ENCODE results near the gene ANGPT4.
"Not testable (repeated sequence)": the region's sequence is repeated elsewhere in the genome, so short reads cannot be mapped to it uniquely, and the experiment has no call there.

The ANGPT4 gene

GRCh38 chr20:830011-830521, 86.1 kb downstream of the ANGPT4 start:
- Mint-ChIP-seq H3K27me3 (ENCODE audit: low read depth) (no peaks in the 10 kb centered on the region), H3K4me1 (ENCODE audit: low read depth) (peaks cover 22% of the 10 kb centered on the region), H3K36me3 (ENCODE audit: low read depth) (no peaks in the 10 kb centered on the region), H3K4me3 (no peak overlapping the region), H3K9me3 (no peaks in the 10 kb centered on the region), H3K27ac (no peak overlapping the region)

- Mint-ChIP-seq H3K36me3 (ENCODE audit: low read depth) (no peaks in the 10 kb centered on the region), H3K27ac (no peak overlapping the region)
Measured at GRCh38 chr20:829551-829950, 86.6 kb downstream of the ANGPT4 start.

GRCh38 chr20:828987-829386, 87.1 kb downstream of the ANGPT4 start:
- no peak overlapping the region for H3K4me3 Mint-ChIP-seq
- no peaks in the 10 kb centered on the region for H3K9me3 Mint-ChIP-seq
- H3K4me1 Mint-ChIP-seq (ENCODE audit: low read depth) = peaks cover 15% of the 10 kb centered on the region
- no peak overlapping the region for H3K27ac Mint-ChIP-seq
- H3K27me3 Mint-ChIP-seq (ENCODE audit: low read depth) = no peaks in the 10 kb centered on the region
- no peaks in the 10 kb centered on the region for H3K36me3 Mint-ChIP-seq (ENCODE audit: low read depth)

More at GRCh38 chr20:829551-829950, 86.6 kb downstream of the ANGPT4 start:
- no peak overlapping the region for H3K4me3 Mint-ChIP-seq
- H3K4me1 Mint-ChIP-seq (ENCODE audit: low read depth) = peaks cover 18% of the 10 kb centered on the region
- H3K9me3 Mint-ChIP-seq = no peaks in the 10 kb centered on the region
- no peaks in the 10 kb centered on the region for H3K27me3 Mint-ChIP-seq (ENCODE audit: low read depth)

DNA sequence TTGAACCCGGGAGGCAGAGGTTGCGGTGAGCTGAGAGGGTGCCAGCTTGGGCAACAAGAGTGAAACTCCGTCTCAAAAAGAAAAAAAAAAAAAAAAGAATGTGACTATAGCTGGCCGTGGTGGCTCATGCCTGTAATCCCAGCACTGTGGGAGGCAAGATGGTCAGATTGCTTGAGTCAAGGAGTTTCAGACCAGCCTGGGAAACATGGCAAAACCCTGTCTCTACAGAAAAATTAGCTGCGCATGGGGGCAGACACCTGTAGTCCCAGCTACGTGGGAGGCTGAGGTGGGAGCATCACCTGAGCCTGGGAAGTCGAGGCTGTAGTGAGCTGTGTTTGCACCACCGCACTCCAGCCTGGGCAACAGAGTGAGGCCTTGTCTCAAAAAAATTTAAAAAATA, 88.2 kb downstream of the ANGPT4 start:
- not testable (repeated sequence) for H3K4me3 Mint-ChIP-seq; H3K36me3 Mint-ChIP-seq (ENCODE audit: low read depth); H3K27me3 Mint-ChIP-seq (ENCODE audit: low read depth); H3K27ac Mint-ChIP-seq; H3K9me3 Mint-ChIP-seq
- H3K4me1 Mint-ChIP-seq (ENCODE audit: low read depth) = peaks cover 12% of the 10 kb centered on the region

GRCh38 chr20:826695-827323, 89.3 kb downstream of the ANGPT4 start:
- Mint-ChIP-seq H3K4me3 (no peak overlapping the region), H3K27me3 (ENCODE audit: low read depth) (no peaks in the 10 kb centered on the region), H3K9me3 (no peaks in the 10 kb centered on the region), H3K4me1 (ENCODE audit: low read depth) (peaks cover 12% of the 10 kb centered on the region), H3K36me3 (ENCODE audit: low read depth) (no peaks in the 10 kb centered on the region), H3K27ac (no peak overlapping the region)

- Mint-ChIP-seq H3K4me1 (ENCODE audit: low read depth) (peaks cover 12% of the 10 kb centered on the region), H3K9me3 (no peaks in the 10 kb centered on the region), H3K27me3 (ENCODE audit: low read depth) (no peaks in the 10 kb centered on the region), H3K4me3 (no peak overlapping the region), H3K27ac (no peak overlapping the region), H3K36me3 (ENCODE audit: low read depth) (no peaks in the 10 kb centered on the region)
Measured at GRCh38 chr20:825710-826421, 90.3 kb downstream of the ANGPT4 start.

DNA sequence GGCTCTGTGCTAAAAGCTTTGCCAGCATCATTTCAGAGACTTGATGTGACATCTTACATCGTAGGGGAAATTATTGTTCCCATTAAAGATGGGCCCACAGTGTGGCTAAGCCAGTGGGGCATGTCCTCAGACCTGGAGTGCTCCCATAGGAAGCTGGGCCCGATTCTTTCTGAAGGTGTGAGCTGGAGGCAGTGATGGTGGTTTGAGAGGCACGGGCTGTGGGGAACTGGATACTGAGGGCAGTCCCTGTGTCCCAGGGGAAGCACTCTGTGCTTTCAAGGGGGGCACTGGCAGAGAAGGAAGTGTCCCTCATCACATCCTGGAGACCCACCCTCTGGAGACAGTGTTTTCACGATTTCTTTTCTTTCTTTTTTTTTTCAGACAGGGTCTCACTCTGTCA, 91.2 kb downstream of the ANGPT4 start:
- no peaks in the 10 kb centered on the region for H3K36me3 Mint-ChIP-seq (ENCODE audit: low read depth)
- H3K4me3 Mint-ChIP-seq = no peak overlapping the region
- H3K27me3 Mint-ChIP-seq (ENCODE audit: low read depth) = no peaks in the 10 kb centered on the region
- H3K4me1 Mint-ChIP-seq (ENCODE audit: low read depth) = peaks cover 16% of the 10 kb centered on the region
- no peaks in the 10 kb centered on the region for H3K9me3 Mint-ChIP-seq
- no peak overlapping the region for H3K27ac Mint-ChIP-seq

GRCh38 chr20:824490-824889, 91.6 kb downstream of the ANGPT4 start:
- Mint-ChIP-seq H3K9me3 (no peaks in the 10 kb centered on the region), H3K27me3 (ENCODE audit: low read depth) (no peaks in the 10 kb centered on the region), H3K36me3 (ENCODE audit: low read depth) (no peaks in the 10 kb centered on the region), H3K4me3 (no peak overlapping the region), H3K27ac (no peak overlapping the region), H3K4me1 (ENCODE audit: low read depth) (peaks cover 16% of the 10 kb centered on the region)

DNA sequence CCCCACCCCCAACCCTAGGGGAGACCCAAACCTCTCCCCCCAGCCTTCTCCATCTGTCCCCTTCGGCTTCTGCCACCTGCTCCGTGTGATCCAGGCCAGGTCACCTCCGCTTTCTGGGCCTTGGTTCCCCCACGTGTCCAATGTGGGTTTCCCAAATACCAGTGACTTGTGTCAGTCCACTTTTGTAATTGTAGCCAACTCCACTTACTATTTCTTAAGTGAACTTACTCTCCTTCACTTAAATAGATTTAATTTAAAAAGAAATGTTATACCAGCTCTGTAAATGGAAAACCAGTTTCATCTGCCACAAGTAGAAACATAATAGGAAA, 92.6 kb downstream of the ANGPT4 start:
- no peaks in the 10 kb centered on the region for H3K9me3 Mint-ChIP-seq
- no peak overlapping the region for H3K27ac Mint-ChIP-seq
- H3K36me3 Mint-ChIP-seq (ENCODE audit: low read depth) = no peaks in the 10 kb centered on the region
- no peak overlapping the region for H3K4me3 Mint-ChIP-seq
- H3K27me3 Mint-ChIP-seq (ENCODE audit: low read depth) = no peaks in the 10 kb centered on the region
- peaks cover 14% of the 10 kb centered on the region for H3K4me1 Mint-ChIP-seq (ENCODE audit: low read depth)

DNA sequence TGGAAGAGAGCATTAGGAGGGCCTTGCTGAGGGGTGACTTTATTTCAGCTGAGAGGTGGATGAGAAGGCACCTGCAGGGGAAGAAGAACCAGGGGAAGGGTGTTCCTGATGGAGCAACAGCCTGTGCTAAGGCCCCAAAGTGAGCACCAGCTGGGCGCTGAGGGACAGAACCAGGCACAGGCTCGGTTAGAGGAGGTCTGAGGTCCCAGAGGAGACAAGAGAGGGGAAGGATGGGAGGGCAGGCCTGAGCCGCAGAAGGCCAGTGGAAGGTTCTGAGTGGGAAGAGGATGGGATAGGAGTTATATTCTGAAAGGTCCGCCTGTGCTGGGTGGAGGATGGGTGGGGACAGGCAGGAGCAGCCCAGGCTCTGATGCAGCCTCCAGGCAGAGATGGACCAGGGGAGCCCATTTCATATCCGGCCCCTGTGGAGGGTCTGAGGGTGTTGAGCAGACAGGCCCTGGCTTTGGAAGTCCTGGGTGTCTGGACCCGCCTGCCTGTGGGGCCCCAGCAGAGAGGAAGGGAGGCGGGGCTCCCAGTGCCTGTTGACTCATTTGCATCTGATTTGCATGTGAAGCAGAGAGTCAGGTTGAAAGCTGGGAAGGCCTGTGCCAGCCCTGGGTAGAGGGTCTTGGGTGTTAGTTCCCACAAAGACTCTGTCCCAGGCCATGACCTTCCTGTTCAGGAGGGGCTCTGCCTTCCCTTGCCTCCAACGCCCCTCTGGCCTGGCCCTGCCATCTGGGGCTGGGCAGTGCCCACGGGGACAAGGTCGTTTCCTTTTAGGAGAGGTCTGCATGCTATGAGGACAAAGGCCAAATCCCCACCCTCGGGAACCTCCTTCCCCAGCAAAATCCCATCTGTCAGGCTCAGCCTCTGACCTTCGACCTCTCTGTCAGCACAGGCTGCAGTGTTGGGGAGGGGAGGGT, 93.2 kb downstream of the ANGPT4 start:
- no peaks in the 10 kb centered on the region for H3K36me3 Mint-ChIP-seq (ENCODE audit: low read depth)
- peaks cover 14% of the 10 kb centered on the region for H3K4me1 Mint-ChIP-seq (ENCODE audit: low read depth)
- H3K9me3 Mint-ChIP-seq = no peaks in the 10 kb centered on the region
- H3K4me3 Mint-ChIP-seq = no peak overlapping the region
- H3K27me3 Mint-ChIP-seq (ENCODE audit: low read depth) = no peaks in the 10 kb centered on the region
- no peak overlapping the region for H3K27ac Mint-ChIP-seq

DNA sequence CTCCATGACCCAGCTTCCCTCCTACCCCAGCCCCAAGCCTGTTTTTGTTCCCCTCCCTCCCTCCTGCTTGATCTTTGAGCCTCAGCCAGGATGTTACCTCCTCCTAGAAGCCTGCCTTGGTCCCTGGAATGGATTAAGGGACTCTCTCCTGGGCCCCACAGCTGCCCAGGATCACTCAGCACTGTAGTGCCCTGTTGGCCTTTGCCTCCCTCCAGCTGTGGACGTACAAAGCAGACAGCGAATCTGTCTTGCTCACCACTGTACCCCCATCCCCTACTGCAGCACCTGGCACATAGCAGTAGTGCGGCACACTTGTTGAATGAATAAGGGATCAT, 94.4 kb downstream of the ANGPT4 start:
- H3K4me3 Mint-ChIP-seq = no peak overlapping the region
- H3K9me3 Mint-ChIP-seq = no peaks in the 10 kb centered on the region
- no peaks in the 10 kb centered on the region for H3K36me3 Mint-ChIP-seq (ENCODE audit: low read depth)
- H3K27me3 Mint-ChIP-seq (ENCODE audit: low read depth) = no peaks in the 10 kb centered on the region
- no peak overlapping the region for H3K27ac Mint-ChIP-seq
- H3K4me1 Mint-ChIP-seq (ENCODE audit: low read depth) = peaks cover 13% of the 10 kb centered on the region

- Mint-ChIP-seq H3K4me1 (ENCODE audit: low read depth) (peaks cover 12% of the 10 kb centered on the region), H3K36me3 (ENCODE audit: low read depth) (no peaks in the 10 kb centered on the region), H3K27me3 (ENCODE audit: low read depth) (peaks cover under 1% of the 10 kb centered on the region), H3K4me3 (no peak overlapping the region), H3K27ac (no peak overlapping the region), H3K9me3 (no peaks in the 10 kb centered on the region)
Measured at GRCh38 chr20:821046-821730, 94.9 kb downstream of the ANGPT4 start.

DNA sequence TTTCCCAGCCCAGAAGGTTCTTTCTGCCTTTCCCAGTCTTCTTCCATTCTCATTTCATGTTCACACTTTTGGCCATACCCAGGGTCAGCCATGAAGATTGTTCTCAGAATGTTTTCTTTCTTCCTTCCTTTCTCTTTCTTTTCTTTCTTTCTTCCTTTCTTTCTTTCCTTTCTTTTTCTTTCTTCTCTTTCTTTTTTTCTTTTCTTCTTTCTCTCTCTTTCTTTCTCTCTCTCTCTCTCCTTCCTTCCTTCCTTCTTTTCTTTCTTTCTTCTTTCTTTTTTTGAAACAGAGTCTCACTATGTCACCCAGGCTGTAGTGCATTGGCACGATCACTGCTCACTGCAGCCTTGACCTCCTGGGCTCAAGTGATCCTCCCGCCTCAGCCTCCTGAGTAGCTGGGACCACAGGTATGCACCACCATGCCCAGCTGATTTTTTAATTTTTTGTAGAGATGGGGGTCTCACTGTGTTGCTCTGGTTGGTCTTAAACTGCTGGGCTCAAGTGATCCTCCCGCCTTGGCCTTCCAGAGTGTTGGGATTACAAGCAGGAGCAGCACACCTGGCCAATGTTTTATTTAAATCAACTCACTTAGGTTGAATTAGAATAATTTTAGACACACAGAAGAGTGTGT, 95.7 kb downstream of the ANGPT4 start:
- no peaks in the 10 kb centered on the region for H3K9me3 Mint-ChIP-seq
- no peaks in the 10 kb centered on the region for H3K36me3 Mint-ChIP-seq (ENCODE audit: low read depth)
- peak overlapping the region; percentile 21 for H3K27ac Mint-ChIP-seq
- no peak overlapping the region for H3K4me3 Mint-ChIP-seq
- peaks cover 7% of the 10 kb centered on the region for H3K4me1 Mint-ChIP-seq (ENCODE audit: low read depth)
- H3K27me3 Mint-ChIP-seq (ENCODE audit: low read depth) = peaks cover 5% of the 10 kb centered on the region

Measured in T-helper 1 cell treated with Interleukin-12 subunit alpha and Interleukin-12 subunit beta and Interleukin-4 antibody, amounts not matched to agents 30 μg/mL and 1 μg/mL, for 36 hours (primary cell).